Stromal cell of bone marrow (primary cell): ENCODE results near the gene SPRR4.
"Not testable (repeated sequence)": the region's sequence is repeated elsewhere in the genome, so short reads cannot be mapped to it uniquely, and the experiment has no call there.

Source experiments
- DNase-seq: peaks from one replicate; pipeline ENCODE4 v3.0.0-alpha.2; 2012; ENCODE audit warnings: low read depth

The SPRR4 gene

DNA sequence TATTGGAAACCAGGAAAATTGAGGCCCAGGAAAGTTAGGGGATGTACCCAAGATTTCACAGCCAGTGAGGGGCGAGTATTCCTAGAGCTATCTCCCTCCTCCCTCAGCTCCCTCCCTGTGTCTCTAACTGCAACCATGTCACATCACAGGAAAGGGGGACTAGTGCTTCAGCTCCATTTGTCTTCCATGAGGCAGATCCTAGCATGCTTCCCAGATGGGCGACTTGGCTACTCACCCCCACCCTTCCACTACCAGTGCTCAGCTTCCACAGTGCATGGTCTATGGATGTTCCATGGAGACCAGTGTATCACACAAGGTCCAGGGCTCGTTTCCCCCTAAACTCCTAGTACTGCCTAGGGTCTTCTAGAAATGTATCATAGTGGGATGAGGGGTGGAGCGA is 4.6 kb upstream of the SPRR4 start:
- no peak for DNase-seq

DNA sequence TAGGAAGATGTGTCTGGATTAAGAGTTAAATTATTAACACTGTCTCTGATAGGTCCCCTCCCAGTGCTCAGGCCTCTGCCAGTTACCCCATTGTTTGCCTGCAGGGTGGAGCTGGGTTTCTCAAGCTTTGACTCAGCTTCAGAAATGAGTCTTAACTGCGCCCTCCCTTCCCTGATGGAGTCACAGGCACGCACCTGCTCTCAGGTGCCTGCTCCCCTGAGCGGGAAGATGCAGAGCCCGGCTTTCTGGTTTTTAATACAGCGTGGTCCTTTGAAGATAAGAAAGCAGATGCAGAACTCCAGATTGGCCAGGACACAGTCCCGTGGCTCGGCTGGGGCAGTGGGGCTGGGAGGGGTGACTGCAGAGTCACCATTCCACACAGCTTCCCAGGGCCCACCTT is 3.2 kb upstream of the SPRR4 start:
- DNase-seq, result no peak

DNA sequence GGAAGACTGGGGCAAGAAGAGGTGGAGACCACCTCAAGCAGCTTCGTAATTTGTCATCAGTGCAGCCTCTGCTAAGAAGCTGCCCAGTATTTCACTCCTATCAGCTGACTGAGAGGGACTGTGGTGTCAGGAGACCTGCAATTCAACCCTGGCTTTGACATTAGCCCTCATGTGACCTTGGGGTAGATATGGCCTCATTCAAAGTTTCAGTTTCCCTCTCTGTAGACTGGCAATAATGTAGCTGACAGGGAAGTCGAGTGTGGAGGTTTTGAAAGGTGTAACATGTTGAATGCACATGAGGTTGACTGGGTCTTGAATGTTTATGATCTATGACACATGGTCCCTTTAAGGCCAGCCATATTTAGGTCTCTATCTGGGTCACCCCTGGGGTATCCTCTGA is 2.2 kb upstream of the SPRR4 start:
- no peak for DNase-seq

- DNase-seq, result no peak
These were observed 1.4 kb upstream of the SPRR4 start for GRCh38 chr1:152969036-152969435.

- no peak for DNase-seq
These were observed 1.9 kb downstream of the SPRR4 start for GRCh38 chr1:152972196-152972886.

- DNase-seq, result no peak
These were observed 6.2 kb downstream of the SPRR4 start for GRCh38 chr1:152976688-152977087.

- DNase-seq, result no peak
These were observed 7.2 kb downstream of the SPRR4 start for GRCh38 chr1:152977614-152978013.

DNA sequence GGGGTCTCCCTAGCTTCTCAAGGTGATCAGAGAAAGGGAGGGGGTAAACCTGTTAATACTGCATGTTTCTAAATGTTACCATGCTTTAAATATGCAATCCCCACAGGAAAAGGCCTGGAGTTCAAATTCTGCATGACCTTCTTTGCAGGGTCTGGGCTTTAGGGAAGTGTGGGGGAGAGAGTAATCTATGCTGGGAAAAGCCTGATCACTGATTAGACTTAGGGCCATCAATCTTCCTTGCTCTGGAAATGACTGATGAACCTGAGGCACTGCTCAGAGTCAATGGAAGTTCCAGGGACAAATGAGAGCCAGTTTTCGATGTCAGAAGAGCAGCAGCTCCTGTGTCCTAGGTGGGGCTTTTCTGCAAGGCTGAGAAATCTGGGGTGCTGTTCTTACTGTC is 10.2 kb downstream of the SPRR4 start:
- no peak for DNase-seq

- DNase-seq, result no peak
These were observed 10.9 kb downstream of the SPRR4 start for GRCh38 chr1:152981146-152981871.

- no peak for DNase-seq
These were observed 11.6 kb downstream of the SPRR4 start for GRCh38 chr1:152982076-152982475.

- DNase-seq, result no peak
These were observed 12.8 kb downstream of the SPRR4 start for GRCh38 chr1:152983234-152983633.

DNA sequence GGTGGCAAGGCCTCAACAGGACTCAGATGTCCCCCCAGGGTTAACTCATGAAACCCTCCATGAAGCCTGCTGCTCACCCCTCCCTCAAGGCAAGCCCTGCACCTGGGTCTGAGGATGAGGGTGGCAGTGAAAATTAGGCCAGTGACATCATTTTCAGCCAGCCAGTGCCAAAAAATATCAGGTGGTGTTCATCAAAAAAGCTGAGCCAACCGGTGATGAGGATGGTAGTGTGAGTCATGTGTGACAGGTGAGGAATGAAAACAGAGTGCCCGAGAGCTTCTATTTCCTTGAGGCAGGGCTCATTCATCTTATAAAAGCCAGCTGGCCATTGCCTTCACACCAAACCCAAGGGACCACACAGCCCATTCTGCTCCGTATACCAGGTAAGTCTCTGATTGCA is 13.3 kb downstream of the SPRR4 start, which contains the start of gene SPRR1A:
TSS of gene SPRR1A (plus strand) at position 339 of the 400 bp plus-strand sequence. CDS start 1,150 bp downstream, outside the sequence.
- no peak for DNase-seq

DNA sequence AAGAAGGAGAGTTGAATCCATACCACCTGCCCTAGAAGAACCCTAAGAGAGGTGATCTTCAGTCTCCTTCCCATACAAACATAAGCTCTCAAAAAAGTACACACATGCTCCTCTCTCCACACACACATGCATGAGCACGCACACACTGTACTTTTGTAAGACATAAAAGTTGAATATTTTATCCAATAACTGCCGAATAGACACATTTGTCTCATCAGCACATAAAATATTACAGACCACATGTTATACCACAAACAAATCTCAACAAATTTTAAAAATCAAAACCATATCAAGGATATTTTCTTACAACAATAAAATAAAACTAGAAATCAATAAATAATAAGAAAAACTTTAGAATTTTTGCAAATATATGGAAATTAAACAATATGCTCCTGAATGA is 16.1 kb downstream of the SPRR4 start:
- DNase-seq, result no peak

- DNase-seq, result no peak
These were observed 22.7 kb downstream of the SPRR4 start for GRCh38 chr1:152993186-152993585.

GRCh38 chr1:152995842-152996241 is 25.4 kb downstream of the SPRR4 start:
- no peak for DNase-seq

- no peak for DNase-seq
These were observed 26.4 kb downstream of the SPRR4 start for GRCh38 chr1:152996633-152997400.

GRCh38 chr1:152997901-152998300 is 27.5 kb downstream of the SPRR4 start:
- no peak for DNase-seq

GRCh38 chr1:152998476-152998875 is 28.0 kb downstream of the SPRR4 start:
- no peak for DNase-seq

- DNase-seq, result no peak
These were observed 29.4 kb downstream of the SPRR4 start for GRCh38 chr1:152999818-153000217.

DNA sequence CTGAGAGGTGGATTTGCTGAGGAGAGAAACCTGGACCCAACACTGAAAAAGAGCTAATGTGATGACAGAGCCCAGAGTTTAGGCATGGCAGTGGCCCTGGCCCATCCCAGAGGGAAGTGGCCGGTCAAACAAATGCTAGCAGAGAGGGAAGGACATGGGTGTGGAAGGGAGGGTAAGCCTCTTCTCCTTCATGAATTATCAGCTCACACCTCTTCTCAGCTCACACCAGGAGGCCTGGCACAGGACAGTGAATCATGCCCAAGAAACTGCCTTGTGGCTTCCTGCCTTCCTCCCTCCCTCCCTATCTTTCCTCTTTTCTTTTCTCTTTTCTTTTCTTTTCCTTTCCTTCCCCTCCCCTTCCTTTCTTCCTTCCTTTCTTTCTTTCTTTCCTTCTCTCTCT is 29.8 kb downstream of the SPRR4 start:
- no peak for DNase-seq

GRCh38 chr1:153001382-153001781 is 30.9 kb downstream of the SPRR4 start, which contains the start of gene SPRR3:
SPRR3 (plus strand) TSS chr1:153001749; CDS start chr1:153003021, 1,272 bp downstream.
- no peak for DNase-seq

GRCh38 chr1:153011235-153011758 is 40.8 kb downstream of the SPRR4 start:
- not testable (repeated sequence) for DNase-seq
